GM12891 (cell line): ENCODE measurements around the gene BLTP1.
A peak's percentile ranks its signal among the peaks of the same experiment; 100 is the strongest.

Experiments
- DNase-seq: peaks from one replicate; pipeline ENCODE4 v3.0.0; 2011; ENCODE audit warnings: low spot score; ENCODE audit not compliant: insufficient read length
- FAIRE-seq: peaks from 2 replicates; lab custom pipeline; 2011; peaks lifted over from hg19 to GRCh38; lab: Jason Lieb, UNC
- PAX5 ChIP-seq: IDR thresholded peaks from 2 replicates; pipeline ENCODE4 v1.6.1; 2011; ENCODE audit warnings: low read length, moderate library complexity, mild to moderate bottlenecking; ENCODE audit not compliant: insufficient read depth, severe bottlenecking
- POLR2A ChIP-seq: IDR thresholded peaks from 2 replicates; pipeline ENCODE4 v1.6.1; 2011; ENCODE audit warnings: low read depth, low read length, control low read depth
- POLR2AphosphoS5 ChIP-seq: IDR thresholded peaks from 2 replicates; pipeline ENCODE4 v1.6.1; 2011; ENCODE audit warnings: low read depth, low read length, control low read depth
- POU2F2 ChIP-seq: IDR thresholded peaks from 2 replicates; pipeline ENCODE4 v1.6.1; 2011; ENCODE audit warnings: low read depth, mild to moderate bottlenecking, control low read depth, low read length, moderate library complexity
- SPI1 ChIP-seq: IDR thresholded peaks from 2 replicates; pipeline ENCODE4 v1.6.1; 2011; ENCODE audit warnings: low read depth, low read length, control low read depth
- TAF1 ChIP-seq: IDR thresholded peaks from 2 replicates; pipeline ENCODE4 v1.6.1; 2011; ENCODE audit warnings: low read depth, low read length, control low read depth

BLTP1 gene

DNA sequence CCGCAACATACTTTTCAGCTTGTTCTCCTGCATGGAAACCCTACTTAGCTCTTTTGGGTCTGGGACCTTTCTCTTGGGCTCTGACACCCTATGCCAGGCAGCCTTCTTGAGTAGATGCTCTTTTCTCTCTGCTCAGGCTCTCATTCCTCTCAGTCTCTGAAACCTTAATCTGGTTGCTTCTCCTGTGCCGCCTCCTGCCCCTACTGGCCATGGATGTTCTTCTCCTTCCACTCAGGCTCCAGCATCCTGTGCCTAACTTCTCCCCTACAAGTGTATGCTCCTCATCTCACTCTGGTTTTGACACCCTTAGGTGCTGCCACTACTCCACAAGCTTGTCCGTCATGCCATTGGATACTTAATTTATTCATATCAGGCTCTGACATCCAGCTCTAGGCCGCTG is 15.2 kb downstream of the BLTP1 start:
- FAIRE-seq (no peak), DNase-seq (no peak)
- TF ChIP-seq POU2F2, result no peak
- no peak for TF ChIP-seq POLR2AphosphoS5
- no peak for TF ChIP-seq TAF1
- no peak for TF ChIP-seq POLR2A
- no peak for TF ChIP-seq SPI1
- no peak for TF ChIP-seq PAX5

DNA sequence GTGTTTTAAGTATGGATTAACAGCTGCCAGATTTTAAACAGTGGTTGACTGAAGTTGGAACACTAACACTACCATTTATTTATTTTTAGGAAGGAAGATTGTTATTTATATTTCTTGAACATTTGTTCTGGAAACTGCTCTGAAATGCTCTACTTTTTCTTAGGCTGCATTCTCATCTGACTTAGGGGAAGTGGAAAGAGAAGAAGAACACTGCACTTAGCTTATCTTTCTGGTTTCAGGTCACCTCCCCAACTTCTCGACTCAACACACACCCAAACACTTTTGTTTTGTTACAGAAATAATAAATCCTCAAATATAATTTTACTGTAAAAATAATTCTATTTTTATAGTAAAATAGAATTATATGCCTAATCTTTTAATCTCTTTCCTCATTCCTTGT is 18.6 kb downstream of the BLTP1 start:
- DNase-seq, result no peak
- TF ChIP-seq POLR2A (no peak), SPI1 (peak; percentile 55; the same call in 1 of the 2 replicates)
- FAIRE-seq, result no peak

DNA sequence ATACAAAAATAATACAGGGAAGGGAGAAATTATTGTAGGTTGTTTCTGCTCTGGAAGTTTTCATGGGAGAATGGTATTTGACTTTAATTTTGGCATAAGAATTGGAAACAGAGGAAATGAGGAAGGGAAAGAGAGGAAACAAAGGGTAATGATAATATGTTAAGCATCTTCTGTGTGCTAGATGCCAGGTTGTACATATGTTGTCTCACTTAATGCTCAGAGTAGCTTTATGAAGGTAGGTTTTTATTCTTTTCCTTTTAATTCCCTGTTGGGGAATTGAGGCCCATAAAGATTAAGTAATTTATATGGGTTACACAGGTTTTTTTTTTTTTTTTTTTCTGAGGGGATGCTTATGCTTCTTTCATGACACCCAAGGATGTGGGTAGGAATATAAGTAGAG is 19.2 kb downstream of the BLTP1 start:
- FAIRE-seq, result no peak
- DNase-seq, result no peak
- TF ChIP-seq POLR2AphosphoS5 (no peak), PAX5 (no peak), POU2F2 (no peak), TAF1 (no peak), SPI1 (no peak), POLR2A (no peak)

DNA sequence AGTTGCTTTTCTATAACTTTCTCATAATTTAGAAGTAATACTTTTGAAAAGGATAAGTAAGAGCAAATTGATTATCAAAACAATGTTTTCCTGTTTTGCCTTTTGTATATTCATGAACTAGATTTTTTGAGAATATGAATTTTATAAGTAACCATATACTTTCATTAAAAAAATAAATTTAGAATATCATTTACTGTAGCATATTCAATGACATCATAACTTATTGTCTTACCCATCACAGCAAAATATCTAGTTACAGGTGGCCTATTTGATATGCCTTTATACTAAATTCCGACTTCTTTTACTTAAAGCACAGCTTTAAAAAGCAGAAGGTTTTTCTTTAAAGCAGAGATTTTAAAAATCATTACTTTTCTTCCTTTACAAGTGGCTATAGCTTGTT is 20.1 kb downstream of the BLTP1 start:
- TF ChIP-seq POU2F2 (no peak), POLR2A (no peak), POLR2AphosphoS5 (no peak), PAX5 (no peak), SPI1 (no peak), TAF1 (no peak)
- DNase-seq, result no peak
- no peak for FAIRE-seq

DNA sequence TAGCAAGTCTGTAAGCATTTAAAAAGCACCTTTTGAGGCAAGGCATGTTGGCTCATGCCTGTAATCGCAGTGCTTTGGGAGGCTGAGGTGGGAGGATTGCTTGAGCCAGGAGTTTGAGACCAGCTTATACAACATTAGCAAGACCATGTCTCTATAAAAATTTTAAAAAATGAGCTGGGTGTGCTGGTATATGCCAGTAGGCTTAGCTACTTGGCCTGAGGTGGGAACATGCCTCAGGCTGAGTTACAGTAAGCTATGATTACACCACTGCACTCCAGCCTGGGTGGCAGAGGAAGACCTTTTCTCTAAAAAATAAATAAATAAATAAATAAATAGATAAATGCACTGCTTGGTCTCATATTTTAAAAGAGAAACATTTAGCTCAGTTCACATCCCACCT is 26.8 kb downstream of the BLTP1 start:
- no peak for TF ChIP-seq POU2F2
- no peak for TF ChIP-seq SPI1
- no peak for TF ChIP-seq POLR2AphosphoS5
- TF ChIP-seq POLR2A, result no peak
- TF ChIP-seq PAX5, result no peak
- no peak for FAIRE-seq

DNA sequence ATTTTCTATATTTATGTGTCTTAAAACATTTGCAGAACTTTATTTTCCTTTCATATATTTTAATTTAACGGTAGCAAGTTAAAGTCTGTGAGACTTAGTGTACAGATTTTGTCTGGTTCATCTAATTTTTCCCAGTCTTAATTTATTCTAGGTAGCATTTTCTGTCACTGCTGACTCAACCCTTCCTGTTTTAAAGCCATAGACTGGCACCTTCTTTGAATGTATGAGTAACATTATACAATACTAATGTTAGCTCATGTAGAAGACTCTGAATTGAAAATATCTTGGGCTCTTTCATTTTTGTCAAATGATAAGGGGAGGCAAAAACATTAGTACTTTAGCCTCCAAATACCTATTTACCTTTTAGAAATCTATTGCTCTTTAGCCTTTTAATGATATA is 43.6 kb downstream of the BLTP1 start:
- DNase-seq, result no peak
- no peak for FAIRE-seq
- TF ChIP-seq SPI1 (no peak), POLR2AphosphoS5 (no peak), POU2F2 (no peak), TAF1 (no peak), POLR2A (no peak), PAX5 (no peak)

More for the DNA sequence above, 26.8 kb downstream of the BLTP1 start:
- no peak for DNase-seq
